HG02798 (cell line): ENCODE results near the gene IL23R.
"Not testable (repeated sequence)": the region's sequence is repeated elsewhere in the genome, so short reads cannot be mapped to it uniquely, and the experiment has no call there.

Experiments
- ATAC-seq: cut with Tn5 transposase; IDR thresholded peaks from one replicate; pipeline ENCODE4 v1.9.1; 2021; ENCODE audit warnings: mild to moderate bottlenecking; ENCODE audit not compliant: unreplicated experiment, poor library complexity

The IL23R gene

GRCh38 chr1:67190942-67191341 lies 24.7 kb downstream of the IL23R start:
- ATAC-seq, result no peak

- ATAC-seq, result no peak
These were observed 25.6 kb downstream of the IL23R start for GRCh38 chr1:67191668-67192520.

GRCh38 chr1:67192902-67193301 lies 26.6 kb downstream of the IL23R start:
- no peak for ATAC-seq

- ATAC-seq, result no peak
These were observed 27.4 kb downstream of the IL23R start for GRCh38 chr1:67193704-67194103.

GRCh38 chr1:67194209-67194863 lies 28.1 kb downstream of the IL23R start:
- ATAC-seq, result peak; percentile 77

GRCh38 chr1:67200755-67201154 lies 34.5 kb downstream of the IL23R start:
- ATAC-seq, result no peak

GRCh38 chr1:67201891-67202290 lies 35.6 kb downstream of the IL23R start:
- no peak for ATAC-seq

- no peak for ATAC-seq
These were observed 38.2 kb downstream of the IL23R start for GRCh38 chr1:67204298-67204980.

GRCh38 chr1:67207398-67207797 lies 41.1 kb downstream of the IL23R start:
- not testable (repeated sequence) for ATAC-seq

GRCh38 chr1:67208217-67208616 lies 42.0 kb downstream of the IL23R start:
- ATAC-seq, result no peak

GRCh38 chr1:67209521-67209920 lies 43.3 kb downstream of the IL23R start:
- no peak for ATAC-seq

- ATAC-seq, result peak; percentile 38
These were observed 45.6 kb downstream of the IL23R start for GRCh38 chr1:67211589-67212563.

- peak; percentile 24 for ATAC-seq
These were observed 46.9 kb downstream of the IL23R start for GRCh38 chr1:67213164-67213563.

GRCh38 chr1:67213948-67214347 lies 47.7 kb downstream of the IL23R start:
- no peak for ATAC-seq

GRCh38 chr1:67214420-67215174 lies 48.3 kb downstream of the IL23R start:
- peak; percentile 82 for ATAC-seq

- ATAC-seq, result no peak
These were observed 50.1 kb downstream of the IL23R start for GRCh38 chr1:67216401-67216800.

GRCh38 chr1:67217417-67217816 lies 51.2 kb downstream of the IL23R start:
- ATAC-seq, result no peak

GRCh38 chr1:67217938-67218337 lies 51.7 kb downstream of the IL23R start:
- no peak for ATAC-seq

- no peak for ATAC-seq
These were observed 58.6 kb downstream of the IL23R start for GRCh38 chr1:67224856-67225255.
